ENCODE measurements around the gene PYY.

- TF ChIP-seq CTCF (IDR thresholded peaks at IDR 0.05; ENCODE audit: insufficient read depth, low read length) (no peak), POLR2AphosphoS5 (IDR thresholded peaks at IDR 0.05; ENCODE audit: low read depth) (no peak), SPI1 (IDR thresholded peaks at IDR 0.05; ENCODE audit: borderline replicate concordance, low read depth) (no peak)
Measured at GRCh38 chr17:43905400-43905984, 48.2 kb downstream of the PYY start.

Data from HL-60 (cell line).